Kidney epithelial cell (primary cell): Measurements from ENCODE around the gene SINHCAF. TPM values are rescaled to one million over a fixed set of nuclear protein-coding genes. Genes with fewer than 3 reads are reported as not detected.

Experiments used
- DNase-seq: peaks from one replicate; pipeline ENCODE4 v3.0.0-alpha.2; 2010; ENCODE audit warnings: low read depth
- H3K27me3 ChIP-seq: 2 replicates; pipeline ENCODE4 v1.6.0; 2011; ENCODE audit warnings: low read length; ENCODE audit not compliant: control insufficient read depth, insufficient read depth
- H3K36me3 ChIP-seq: 2 replicates; pipeline ENCODE4 v1.5.1; 2011; ENCODE audit warnings: low read length; ENCODE audit not compliant: control insufficient read depth, insufficient read depth
- H3K4me3 ChIP-seq: 2 replicates; pipeline ENCODE4 v1.5.1; 2011; ENCODE audit warnings: low read depth, mild to moderate bottlenecking, control low read depth, low read length
- total RNA-seq: library from RNA; depleted of rRNA; stranded (reverse); fragments of >200 nt; gene quantifications from 2 replicates; pipeline ENCODE4 v1.2.3, GENCODE V29; 2015
- TF ChIP-seq, protein P1 (sequence below): IDR thresholded peaks from 2 replicates; pipeline ENCODE4 v1.5.1; 2011; ENCODE audit warnings: mild to moderate bottlenecking, moderate library complexity, low read length, control low read depth, inconsistent platforms; ENCODE audit not compliant: insufficient read depth, poor library complexity, severe bottlenecking

The SINHCAF gene
- total RNA-seq, 1 donor from 2014 or later, result 217 TPM

- DNase-seq, result no peak
- Histone ChIP-seq H3K36me3 (no peaks in the 10 kb centered on the region), H3K4me3 (no peak overlapping the region), H3K27me3 (peaks cover 25% of the 10 kb centered on the region)
- TF ChIP-seq, protein P1, sequence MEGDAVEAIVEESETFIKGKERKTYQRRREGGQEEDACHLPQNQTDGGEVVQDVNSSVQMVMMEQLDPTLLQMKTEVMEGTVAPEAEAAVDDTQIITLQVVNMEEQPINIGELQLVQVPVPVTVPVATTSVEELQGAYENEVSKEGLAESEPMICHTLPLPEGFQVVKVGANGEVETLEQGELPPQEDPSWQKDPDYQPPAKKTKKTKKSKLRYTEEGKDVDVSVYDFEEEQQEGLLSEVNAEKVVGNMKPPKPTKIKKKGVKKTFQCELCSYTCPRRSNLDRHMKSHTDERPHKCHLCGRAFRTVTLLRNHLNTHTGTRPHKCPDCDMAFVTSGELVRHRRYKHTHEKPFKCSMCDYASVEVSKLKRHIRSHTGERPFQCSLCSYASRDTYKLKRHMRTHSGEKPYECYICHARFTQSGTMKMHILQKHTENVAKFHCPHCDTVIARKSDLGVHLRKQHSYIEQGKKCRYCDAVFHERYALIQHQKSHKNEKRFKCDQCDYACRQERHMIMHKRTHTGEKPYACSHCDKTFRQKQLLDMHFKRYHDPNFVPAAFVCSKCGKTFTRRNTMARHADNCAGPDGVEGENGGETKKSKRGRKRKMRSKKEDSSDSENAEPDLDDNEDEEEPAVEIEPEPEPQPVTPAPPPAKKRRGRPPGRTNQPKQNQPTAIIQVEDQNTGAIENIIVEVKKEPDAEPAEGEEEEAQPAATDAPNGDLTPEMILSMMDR, result no peak
These were observed 92.8 kb downstream of the SINHCAF start for GRCh38 chr12:31233061-31233730.

GRCh38 chr12:31232361-31232965, 93.5 kb downstream of the SINHCAF start:
- TF ChIP-seq, protein P1, result no peak
- H3K4me3 ChIP-seq, result no peak overlapping the region
- H3K36me3 ChIP-seq, result no peaks in the 10 kb centered on the region
- peaks cover 23% of the 10 kb centered on the region for H3K27me3 ChIP-seq
- DNase-seq, result no peak

- TF ChIP-seq, protein P1, result no peak
- no peak for DNase-seq
- Histone ChIP-seq H3K36me3 (no peaks in the 10 kb centered on the region), H3K4me3 (no peak overlapping the region), H3K27me3 (peaks cover 22% of the 10 kb centered on the region)
These were observed 94.2 kb downstream of the SINHCAF start for GRCh38 chr12:31231611-31232360.
